ENCODE measurements around the gene ZNF784. TPM values are rescaled to one million over a fixed set of nuclear protein-coding genes. Genes with fewer than 3 reads are reported as not detected.

ZNF784 gene
- total and polyA plus RNA-seq, 10 of the 15 experiments (the other 5 are each of a cell fraction or from before 2014, with no cell fraction given): 0.10 to 5.2 (median 1.8) TPM

DNA sequence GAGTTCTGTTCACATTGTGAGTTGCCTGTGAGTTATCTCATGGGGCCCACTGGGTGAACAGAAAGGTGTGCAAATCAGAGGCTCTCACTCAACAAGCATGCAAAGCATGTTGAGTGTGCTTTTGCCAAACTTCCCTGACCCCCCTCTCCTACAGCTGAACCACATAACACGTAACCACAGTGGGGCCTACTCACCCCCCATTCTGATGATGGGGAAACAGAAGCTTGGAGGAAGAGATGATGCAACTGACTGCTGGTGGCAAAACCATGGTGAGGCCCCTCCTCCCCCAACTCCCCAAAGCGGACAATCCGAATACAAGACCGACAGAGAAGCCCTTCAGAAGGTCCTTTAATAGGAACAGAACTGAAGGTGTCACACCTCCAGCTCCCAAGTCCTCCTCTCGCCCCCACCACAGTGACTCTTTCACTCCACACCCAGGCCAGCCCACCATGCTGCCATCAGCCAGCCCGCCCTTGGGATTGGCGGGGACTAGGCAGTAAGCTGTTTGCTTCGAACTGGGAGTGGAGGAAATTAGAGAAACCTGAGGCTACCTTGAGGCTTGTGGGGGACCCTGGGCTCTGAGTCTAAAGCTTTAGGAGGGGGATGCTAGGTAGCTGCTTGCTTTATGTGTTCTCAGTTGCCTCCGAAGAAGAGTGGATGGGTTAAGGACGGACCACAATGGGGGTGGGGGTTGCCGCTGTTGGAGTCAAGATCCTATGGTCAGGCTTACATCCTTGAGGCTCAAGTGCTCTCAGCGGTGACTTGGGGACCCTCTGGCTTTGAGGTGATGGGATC lies 3.8 kb downstream of the ZNF784 start:
- Histone ChIP-seq H3K9me3 (replicated peaks; ENCODE audit: control insufficient read depth, insufficient read depth, low read length) (no peaks in the 10 kb centered on the region; the same call in 1 of the 3 replicates), H3K27ac (ENCODE audit: control insufficient read depth, insufficient read depth) (no peak overlapping the region), H3K27me3 (replicated peaks in 1 of 2; ENCODE audit: control insufficient read depth in 2 of 2, insufficient read depth in 2 of 2, low read length in 1 of 2) (no peaks in the 10 kb centered on the region), H2AFZ (ENCODE audit: control insufficient read depth, low read depth, low read length) (no peak overlapping the region), H3K79me2 (ENCODE audit: control insufficient read depth, insufficient read depth, low read length) (no peaks in the 10 kb centered on the region), H3K4me2 (ENCODE audit: control insufficient read depth, insufficient read depth) (no peak overlapping the region), H4K20me1 (ENCODE audit: control insufficient read depth, insufficient read depth) (no peaks in the 10 kb centered on the region), H3K4me3 (no peak overlapping the region), H3K36me3 (ENCODE audit: control insufficient read depth in 2 of 2, insufficient read depth in 2 of 2, low read length in 1 of 2) (peaks cover 3 to 5% of the 10 kb centered on the region in 2 experiments; a peak in 3 of 4 replicates), H3K9ac (ENCODE audit: control insufficient read depth, insufficient read depth, low read length) (no peak overlapping the region), H3K4me1 (ENCODE audit: control insufficient read depth, insufficient read depth, low read length) (0 out of 2 replicates have a peak, but pooled peaks cover 3% of the 10 kb centered on the region)
- ChIA-PET RAD21 (ENCODE audit: unreplicated experiment) (interaction anchor here (1.0 kb wide), 1 partner anchor 15 kb away, joined by 3 read pairs; the partner anchor contains the start of gene ZNF865), CTCF (interaction anchor here (1.1 to 2.2 kb wide), 2 partner anchors 11 to 15 kb away, joined by 6 to 7 read pairs; partner anchors contain the start of gene ZNF865), SMC1A (ENCODE audit: uncharacterized antibody, unreplicated experiment) (interaction anchor here (1.4 kb wide), 1 partner anchor 14 kb away, joined by 5 read pairs; no protein-coding TSS in a partner anchor), POLR2A (no interaction called here)
- no peak for FAIRE-seq
- TF ChIP-seq POLR2A (IDR thresholded peaks at IDR 0.05; ENCODE audit: low read depth, low read length) (peak; percentile 37; the same call in 1 of the 2 replicates), RAD21 (IDR thresholded peaks at IDR 0.05; ENCODE audit: insufficient read depth, low read depth, low read length) (no peak), TAF1 (IDR thresholded peaks at IDR 0.05; ENCODE audit: borderline replicate concordance, low read depth, low read length) (no peak)
- WGBS (ENCODE audit: insufficient coverage, insufficient replicate concordance, low lambda C conversion rate, missing lambda C conversion rate): 93% methylated on average over 11 of the region's 12 CpGs
- DNase-seq (ENCODE audit: low read depth, low spot score): no peak
- in situ Hi-C loops (cut with MboI) (no loop called here), intact Hi-C loops (cut with micrococcal nuclease; ENCODE audit: unreplicated experiment) (no loop called here)
- ATAC-seq: no peak
- no TSS peak for BruUV-seq (replicated peaks)

DNA sequence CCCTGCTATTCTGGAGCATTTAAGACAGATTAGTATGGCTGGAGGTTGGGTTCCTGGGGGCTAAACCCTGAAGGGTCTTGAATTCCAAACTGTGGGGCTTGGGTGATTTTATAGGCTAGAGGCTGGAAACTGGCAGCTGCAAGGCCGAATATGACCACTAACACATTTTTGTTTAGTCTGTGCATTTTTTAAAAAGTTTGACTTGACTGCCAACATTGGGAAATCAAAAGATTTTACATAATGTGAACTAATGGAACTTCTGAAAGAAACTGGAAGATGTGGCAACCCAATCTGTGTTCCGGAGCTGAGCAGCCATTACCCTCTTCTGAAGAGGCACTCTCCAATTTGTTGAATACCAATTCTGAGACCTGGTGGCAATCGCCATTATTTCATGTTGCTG lies 5.1 kb downstream of the ZNF784 start:
- ChIA-PET SMC1A (ENCODE audit: uncharacterized antibody, unreplicated experiment) (interaction anchor here (1.4 kb wide), 1 partner anchor 13 kb away, joined by 3 read pairs; no protein-coding TSS in a partner anchor), POLR2A (no interaction called here), RAD21 (ENCODE audit: unreplicated experiment) (no interaction called here), CTCF (interaction anchor here (2.2 to 2.8 kb wide), 2 partner anchors 13 kb away, joined by 7 to 12 read pairs; partner anchors contain the start of gene ZNF865)
- Histone ChIP-seq H3K9me3 (replicated peaks; ENCODE audit: control insufficient read depth, insufficient read depth, low read length) (no peaks in the 10 kb centered on the region; the same call in 1 of the 3 replicates), H4K20me1 (ENCODE audit: control insufficient read depth, insufficient read depth) (no peaks in the 10 kb centered on the region), H3K79me2 (ENCODE audit: control insufficient read depth, insufficient read depth, low read length) (no peaks in the 10 kb centered on the region), H3K4me2 (ENCODE audit: control insufficient read depth, insufficient read depth) (no peak overlapping the region), H3K4me1 (ENCODE audit: control insufficient read depth, insufficient read depth, low read length) (no peaks in the 10 kb centered on the region), H3K4me3 (no peak overlapping the region), H3K9ac (ENCODE audit: control insufficient read depth, insufficient read depth, low read length) (no peak overlapping the region), H2AFZ (ENCODE audit: control insufficient read depth, low read depth, low read length) (no peak overlapping the region), H3K27ac (ENCODE audit: control insufficient read depth, insufficient read depth) (no peak overlapping the region), H3K36me3 (ENCODE audit: control insufficient read depth in 2 of 2, insufficient read depth in 2 of 2, low read length in 1 of 2) (peaks cover 3 to 12% of the 10 kb centered on the region in 2 experiments; a peak in 3 of 4 replicates), H3K27me3 (replicated peaks in 1 of 2; ENCODE audit: control insufficient read depth in 2 of 2, insufficient read depth in 2 of 2, low read length in 1 of 2) (no peaks in the 10 kb centered on the region)
- in situ Hi-C loops (cut with MboI): no loop called here
- TSS peak; percentile 37 for BruUV-seq (replicated peaks)
- 79% methylated on average over 3 of the region's 3 CpGs for WGBS (ENCODE audit: insufficient coverage, insufficient replicate concordance, low lambda C conversion rate, missing lambda C conversion rate)
- no peak for ATAC-seq
- no peak for DNase-seq (ENCODE audit: low read depth, low spot score)
- intact Hi-C loops (cut with micrococcal nuclease; ENCODE audit: unreplicated experiment): no loop called here
- FAIRE-seq: no peak
- TF ChIP-seq, protein P1, sequence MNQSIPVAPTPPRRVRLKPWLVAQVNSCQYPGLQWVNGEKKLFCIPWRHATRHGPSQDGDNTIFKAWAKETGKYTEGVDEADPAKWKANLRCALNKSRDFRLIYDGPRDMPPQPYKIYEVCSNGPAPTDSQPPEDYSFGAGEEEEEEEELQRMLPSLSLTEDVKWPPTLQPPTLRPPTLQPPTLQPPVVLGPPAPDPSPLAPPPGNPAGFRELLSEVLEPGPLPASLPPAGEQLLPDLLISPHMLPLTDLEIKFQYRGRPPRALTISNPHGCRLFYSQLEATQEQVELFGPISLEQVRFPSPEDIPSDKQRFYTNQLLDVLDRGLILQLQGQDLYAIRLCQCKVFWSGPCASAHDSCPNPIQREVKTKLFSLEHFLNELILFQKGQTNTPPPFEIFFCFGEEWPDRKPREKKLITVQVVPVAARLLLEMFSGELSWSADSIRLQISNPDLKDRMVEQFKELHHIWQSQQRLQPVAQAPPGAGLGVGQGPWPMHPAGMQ (IDR thresholded peaks at IDR 0.05; ENCODE audit: borderline replicate concordance): no peak
- TF ChIP-seq, protein P2, sequence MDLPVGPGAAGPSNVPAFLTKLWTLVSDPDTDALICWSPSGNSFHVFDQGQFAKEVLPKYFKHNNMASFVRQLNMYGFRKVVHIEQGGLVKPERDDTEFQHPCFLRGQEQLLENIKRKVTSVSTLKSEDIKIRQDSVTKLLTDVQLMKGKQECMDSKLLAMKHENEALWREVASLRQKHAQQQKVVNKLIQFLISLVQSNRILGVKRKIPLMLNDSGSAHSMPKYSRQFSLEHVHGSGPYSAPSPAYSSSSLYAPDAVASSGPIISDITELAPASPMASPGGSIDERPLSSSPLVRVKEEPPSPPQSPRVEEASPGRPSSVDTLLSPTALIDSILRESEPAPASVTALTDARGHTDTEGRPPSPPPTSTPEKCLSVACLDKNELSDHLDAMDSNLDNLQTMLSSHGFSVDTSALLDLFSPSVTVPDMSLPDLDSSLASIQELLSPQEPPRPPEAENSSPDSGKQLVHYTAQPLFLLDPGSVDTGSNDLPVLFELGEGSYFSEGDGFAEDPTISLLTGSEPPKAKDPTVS (IDR thresholded peaks at IDR 0.05; ENCODE audit: low read depth, low read length): no peak
- TF ChIP-seq TARDBP (IDR thresholded peaks at IDR 0.05; ENCODE audit: borderline replicate concordance) (no peak), MYB (IDR thresholded peaks at IDR 0.05; ENCODE audit: borderline replicate concordance, low read depth, low read length) (no peak), KLF5 (IDR thresholded peaks at IDR 0.05; ENCODE audit: partially characterized antibody) (no peak), IRF4 (IDR thresholded peaks at IDR 0.05; ENCODE audit: low read depth, low read length) (no peak)
- TF ChIP-seq, protein P3, sequence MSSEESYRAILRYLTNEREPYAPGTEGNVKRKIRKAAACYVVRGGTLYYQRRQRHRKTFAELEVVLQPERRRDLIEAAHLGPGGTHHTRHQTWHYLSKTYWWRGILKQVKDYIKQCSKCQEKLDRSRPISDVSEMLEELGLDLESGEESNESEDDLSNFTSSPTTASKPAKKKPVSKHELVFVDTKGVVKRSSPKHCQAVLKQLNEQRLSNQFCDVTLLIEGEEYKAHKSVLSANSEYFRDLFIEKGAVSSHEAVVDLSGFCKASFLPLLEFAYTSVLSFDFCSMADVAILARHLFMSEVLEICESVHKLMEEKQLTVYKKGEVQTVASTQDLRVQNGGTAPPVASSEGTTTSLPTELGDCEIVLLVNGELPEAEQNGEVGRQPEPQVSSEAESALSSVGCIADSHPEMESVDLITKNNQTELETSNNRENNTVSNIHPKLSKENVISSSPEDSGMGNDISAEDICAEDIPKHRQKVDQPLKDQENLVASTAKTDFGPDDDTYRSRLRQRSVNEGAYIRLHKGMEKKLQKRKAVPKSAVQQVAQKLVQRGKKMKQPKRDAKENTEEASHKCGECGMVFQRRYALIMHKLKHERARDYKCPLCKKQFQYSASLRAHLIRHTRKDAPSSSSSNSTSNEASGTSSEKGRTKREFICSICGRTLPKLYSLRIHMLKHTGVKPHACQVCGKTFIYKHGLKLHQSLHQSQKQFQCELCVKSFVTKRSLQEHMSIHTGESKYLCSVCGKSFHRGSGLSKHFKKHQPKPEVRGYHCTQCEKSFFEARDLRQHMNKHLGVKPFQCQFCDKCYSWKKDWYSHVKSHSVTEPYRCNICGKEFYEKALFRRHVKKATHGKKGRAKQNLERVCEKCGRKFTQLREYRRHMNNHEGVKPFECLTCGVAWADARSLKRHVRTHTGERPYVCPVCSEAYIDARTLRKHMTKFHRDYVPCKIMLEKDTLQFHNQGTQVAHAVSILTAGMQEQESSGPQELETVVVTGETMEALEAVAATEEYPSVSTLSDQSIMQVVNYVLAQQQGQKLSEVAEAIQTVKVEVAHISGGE (CRISPR knock-in tag; IDR thresholded peaks at IDR 0.05): no peak
